Loucy (cell line): ENCODE data around the gene EEFSEC.

Experiments
- H2AFZ ChIP-seq: fragments of 200-600 bp; sonication (generic); 2 replicates; pipeline ENCODE4 v1.6.0; 2016; ENCODE audit warnings: antibody characterized with exemption, mild to moderate bottlenecking, low read length, moderate library complexity
- H3F3A ChIP-seq: fragments of 200-600 bp; 2 replicates; pipeline ENCODE4 v1.6.0; 2016; ENCODE audit warnings: antibody characterized with exemption, low read depth, mild to moderate bottlenecking
- H3K27me3 ChIP-seq: fragments of 200-600 bp; sonication (generic); 2 replicates; pipeline ENCODE4 v1.6.1; 2014; ENCODE audit warnings: low read length, mild to moderate bottlenecking; ENCODE audit not compliant: insufficient read depth, poor library complexity, severe bottlenecking
- H3K36me3 ChIP-seq: fragments of 200-600 bp; sonication (generic); 2 replicates; pipeline ENCODE4 v1.6.1; 2016; ENCODE audit warnings: low read length; ENCODE audit not compliant: insufficient read depth
- H3K4me1 ChIP-seq: fragments of 200-600 bp; sonication (generic); 2 replicates; pipeline ENCODE4 v1.5.1; 2014; ENCODE audit warnings: low read length, mild to moderate bottlenecking; ENCODE audit not compliant: insufficient read depth, poor library complexity, severe bottlenecking
- H3K4me2 ChIP-seq: fragments of 200-600 bp; sonication (generic); 2 replicates; pipeline ENCODE4 v1.6.0; 2014; ENCODE audit warnings: antibody characterized with exemption, low read length, low read depth, mild to moderate bottlenecking; ENCODE audit not compliant: poor library complexity, severe bottlenecking
- H3K4me3 ChIP-seq: fragments of 200-600 bp; sonication (generic); 2 replicates; pipeline ENCODE4 v1.5.1; 2014; ENCODE audit warnings: low read length, mild to moderate bottlenecking, mixed read lengths; ENCODE audit not compliant: poor library complexity, severe bottlenecking
- H3K79me2 ChIP-seq: fragments of 200-600 bp; sonication (generic); 2 replicates; pipeline ENCODE4 v1.6.1; 2014; ENCODE audit warnings: low read length; ENCODE audit not compliant: insufficient read depth
- H3K9ac ChIP-seq: fragments of 200-600 bp; sonication (generic); 2 replicates; pipeline ENCODE4 v1.6.0; 2014; ENCODE audit warnings: mild to moderate bottlenecking, low read depth, low read length, moderate library complexity; ENCODE audit not compliant: poor library complexity, severe bottlenecking
- H3K9me2 ChIP-seq: fragments of 200-600 bp; sonication (generic); replicated peaks from 2 replicates; pipeline ENCODE4 v1.6.1; 2016; ENCODE audit warnings: low read depth, low read length, mixed read lengths
- H3K9me3 ChIP-seq: fragments of 200-600 bp; sonication (generic); 2 replicates; pipeline ENCODE4 v1.6.1; 2014; ENCODE audit warnings: mild to moderate bottlenecking, antibody characterized with exemption, low read length, low read depth; ENCODE audit not compliant: insufficient read depth
- H4K20me1 ChIP-seq: fragments of 200-600 bp; sonication (generic); 2 replicates; pipeline ENCODE4 v1.6.0; 2014; ENCODE audit warnings: antibody characterized with exemption, low read length, mild to moderate bottlenecking; ENCODE audit not compliant: insufficient read depth, poor library complexity, severe bottlenecking
- EZH2phosphoT487 ChIP-seq: fragments of 200-600 bp; IDR thresholded peaks from 2 replicates; pipeline ENCODE4 v1.6.1; 2018; ENCODE audit warnings: antibody characterized with exemption, mild to moderate bottlenecking, moderate library complexity, borderline replicate concordance
- TF ChIP-seq, protein P1 (sequence below): fragments of 200-600 bp; sonication (generic); conservative IDR thresholded peaks from 2 replicates; pipeline ENCODE4 v1.5.1; 2014; ENCODE audit warnings: mild to moderate bottlenecking, antibody characterized with exemption, low read length

Gene EEFSEC

DNA sequence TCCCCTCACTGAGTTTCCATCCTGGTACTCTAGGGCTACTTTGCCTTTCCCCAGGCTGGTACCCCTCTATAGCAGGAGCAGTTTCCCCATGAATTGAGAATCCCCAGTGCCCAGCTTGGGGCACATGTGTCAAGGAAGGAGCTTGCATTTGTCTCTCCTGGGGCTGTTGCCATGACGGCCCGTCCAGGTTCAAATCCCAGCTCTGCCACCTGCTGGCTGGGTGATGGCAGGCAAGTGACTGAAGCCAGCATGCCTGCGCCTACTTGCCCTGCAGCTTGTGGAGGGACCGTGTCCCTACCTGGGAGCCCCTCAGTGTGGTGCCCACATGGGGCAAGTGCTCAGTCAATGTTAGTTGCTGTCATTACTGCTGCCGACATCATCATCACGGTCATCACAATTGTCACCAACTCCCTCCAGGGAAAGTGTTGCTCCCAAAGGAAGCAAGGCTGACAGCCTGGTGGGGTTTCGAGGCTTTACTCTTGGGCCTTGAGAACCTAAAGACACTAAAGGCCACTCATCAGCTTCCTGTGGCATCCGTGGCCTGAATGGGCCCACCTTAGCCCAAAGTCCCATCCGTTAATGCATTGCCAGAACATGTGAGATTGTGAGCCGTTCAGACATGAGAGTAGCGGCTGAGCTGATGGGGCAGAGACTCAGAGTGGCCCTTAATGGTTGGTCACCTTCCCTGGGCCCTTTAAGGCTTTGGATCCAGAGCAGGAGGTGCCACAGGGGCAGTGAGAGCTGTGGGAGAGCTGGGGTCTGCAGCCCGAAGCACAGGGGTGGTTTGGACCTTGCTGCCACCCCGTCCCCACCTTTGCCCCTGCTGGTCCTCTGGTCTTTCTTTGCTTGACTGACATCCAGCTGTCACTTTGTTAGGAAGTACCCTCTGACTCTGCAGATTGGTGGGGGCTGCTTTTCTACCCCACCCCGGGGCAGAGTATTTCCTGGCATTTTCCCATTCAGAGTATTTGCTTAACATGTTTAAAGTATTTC, 169.0 kb downstream of the EEFSEC start:
- Histone ChIP-seq H3K4me2 (no peak overlapping the region), H4K20me1 (no peaks in the 10 kb centered on the region), H2AFZ (no peak overlapping the region), H3K27me3 (no peaks in the 10 kb centered on the region), H3K9me3 (no peaks in the 10 kb centered on the region), H3K36me3 (peaks cover 3% of the 10 kb centered on the region; the same call in 1 of the 2 replicates), H3K4me1 (peaks cover 20% of the 10 kb centered on the region), H3K9me2 (no peaks in the 10 kb centered on the region), H3K4me3 (no peak overlapping the region), H3K79me2 (no peaks in the 10 kb centered on the region), H3K9ac (no peak overlapping the region), H3F3A (no peaks in the 10 kb centered on the region)
- TF ChIP-seq, protein P1, sequence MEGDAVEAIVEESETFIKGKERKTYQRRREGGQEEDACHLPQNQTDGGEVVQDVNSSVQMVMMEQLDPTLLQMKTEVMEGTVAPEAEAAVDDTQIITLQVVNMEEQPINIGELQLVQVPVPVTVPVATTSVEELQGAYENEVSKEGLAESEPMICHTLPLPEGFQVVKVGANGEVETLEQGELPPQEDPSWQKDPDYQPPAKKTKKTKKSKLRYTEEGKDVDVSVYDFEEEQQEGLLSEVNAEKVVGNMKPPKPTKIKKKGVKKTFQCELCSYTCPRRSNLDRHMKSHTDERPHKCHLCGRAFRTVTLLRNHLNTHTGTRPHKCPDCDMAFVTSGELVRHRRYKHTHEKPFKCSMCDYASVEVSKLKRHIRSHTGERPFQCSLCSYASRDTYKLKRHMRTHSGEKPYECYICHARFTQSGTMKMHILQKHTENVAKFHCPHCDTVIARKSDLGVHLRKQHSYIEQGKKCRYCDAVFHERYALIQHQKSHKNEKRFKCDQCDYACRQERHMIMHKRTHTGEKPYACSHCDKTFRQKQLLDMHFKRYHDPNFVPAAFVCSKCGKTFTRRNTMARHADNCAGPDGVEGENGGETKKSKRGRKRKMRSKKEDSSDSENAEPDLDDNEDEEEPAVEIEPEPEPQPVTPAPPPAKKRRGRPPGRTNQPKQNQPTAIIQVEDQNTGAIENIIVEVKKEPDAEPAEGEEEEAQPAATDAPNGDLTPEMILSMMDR: peak; percentile 73
- no peak for TF ChIP-seq EZH2phosphoT487

DNA sequence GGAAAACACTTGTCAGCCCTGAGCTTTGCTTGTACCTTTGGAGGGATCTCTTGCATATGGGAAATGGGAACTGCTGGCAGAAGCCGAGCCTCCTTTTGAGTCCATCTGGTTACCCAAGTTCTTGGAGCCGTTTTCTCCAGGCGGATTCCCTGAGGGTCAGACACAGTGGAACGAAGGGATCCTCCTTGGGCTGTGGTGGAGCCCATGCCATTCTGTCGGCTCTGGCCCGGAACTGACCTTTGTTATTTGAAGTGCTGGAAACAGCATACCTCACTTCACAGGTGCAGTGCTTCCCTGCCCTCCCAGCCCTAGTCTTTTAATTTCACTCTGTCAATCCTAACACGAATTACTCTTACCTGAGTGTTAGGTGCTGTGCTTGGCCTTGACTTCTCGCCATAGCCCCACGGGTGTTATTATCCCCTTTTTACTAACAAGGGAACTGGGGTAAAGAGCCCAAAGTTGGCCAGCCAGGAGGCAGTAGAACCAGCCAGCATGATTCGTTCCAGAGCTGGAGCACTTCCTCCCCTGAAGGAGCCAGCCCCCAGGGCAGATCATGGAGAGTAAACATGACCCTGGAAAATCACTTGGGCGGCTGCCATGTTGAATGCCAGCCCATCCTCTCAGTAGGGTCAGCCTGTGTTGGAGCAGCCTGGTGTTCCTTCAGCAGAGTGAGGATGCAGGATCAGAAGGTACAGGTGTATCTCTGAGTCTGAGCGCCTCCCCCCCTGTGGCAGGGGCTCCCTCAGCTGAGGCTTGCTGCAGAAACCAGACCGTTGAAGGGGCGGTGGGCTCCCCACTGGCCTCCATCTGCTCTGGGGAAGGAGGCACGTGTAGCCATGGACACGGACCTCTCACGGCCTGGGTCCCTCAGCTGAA, 170.2 kb downstream of the EEFSEC start:
- H3K4me1 ChIP-seq: peaks cover 12% of the 10 kb centered on the region
- no peaks in the 10 kb centered on the region for H3K79me2 ChIP-seq
- H3F3A ChIP-seq: no peaks in the 10 kb centered on the region
- no peaks in the 10 kb centered on the region for H3K27me3 ChIP-seq
- no peaks in the 10 kb centered on the region for H3K9me3 ChIP-seq
- no peaks in the 10 kb centered on the region for H3K9me2 ChIP-seq
- no peak overlapping the region for H3K9ac ChIP-seq
- H3K4me3 ChIP-seq: no peak overlapping the region
- H4K20me1 ChIP-seq: no peaks in the 10 kb centered on the region
- no peak overlapping the region for H2AFZ ChIP-seq
- no peak overlapping the region for H3K4me2 ChIP-seq
- peaks cover 3% of the 10 kb centered on the region; the same call in 1 of the 2 replicates for H3K36me3 ChIP-seq
- TF ChIP-seq, protein P1: no peak

DNA sequence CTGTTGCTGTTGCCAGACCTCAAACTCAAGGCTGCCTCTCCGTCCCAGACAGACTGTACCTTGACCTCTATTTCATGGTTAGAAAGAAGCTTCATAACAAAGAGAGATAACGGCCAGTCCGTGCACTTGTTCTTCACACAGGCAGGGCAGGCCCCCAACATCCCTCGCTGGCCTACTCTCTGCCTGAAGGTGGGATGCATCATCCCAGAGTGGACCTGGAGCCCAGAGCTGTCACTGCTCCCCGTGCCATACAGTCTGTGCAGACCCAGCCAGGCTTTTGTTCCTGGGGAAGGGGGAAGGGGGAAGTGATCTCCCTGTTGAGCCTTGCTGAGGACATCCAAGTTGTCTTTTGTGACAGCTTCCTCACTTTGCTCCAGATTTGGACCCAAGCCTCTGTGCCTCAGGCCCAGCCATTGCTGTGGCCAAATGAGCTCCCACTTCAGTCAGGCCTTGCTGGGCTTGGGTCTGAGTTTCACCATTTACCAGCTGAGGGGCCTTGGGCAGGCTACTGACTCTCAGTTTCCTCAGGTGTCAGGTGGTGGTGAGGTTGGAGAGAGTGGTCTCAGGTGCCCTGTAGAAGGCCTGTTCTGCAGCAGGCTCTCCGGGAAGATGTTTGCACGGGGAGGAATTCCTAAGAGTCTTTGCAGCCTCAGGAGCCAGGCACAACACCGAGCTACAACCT, 171.8 kb downstream of the EEFSEC start:
- Histone ChIP-seq H3K79me2 (no peaks in the 10 kb centered on the region), H3K4me2 (no peak overlapping the region), H3K9ac (no peak overlapping the region), H3K36me3 (no peaks in the 10 kb centered on the region), H2AFZ (no peak overlapping the region), H3K9me2 (no peaks in the 10 kb centered on the region), H3K4me1 (peaks cover 12% of the 10 kb centered on the region), H3K4me3 (no peak overlapping the region), H3K9me3 (no peaks in the 10 kb centered on the region), H3K27me3 (no peaks in the 10 kb centered on the region), H3F3A (no peaks in the 10 kb centered on the region), H4K20me1 (no peaks in the 10 kb centered on the region)
- TF ChIP-seq, protein P1: no peak
- TF ChIP-seq EZH2phosphoT487: no peak
